ENCODE data around the gene FBXW12.

GRCh38 chr3:48418651-48419050, 46.6 kb downstream of the FBXW12 start:
- no peak for TF ChIP-seq CTCF (IDR thresholded peaks at IDR 0.05)
- TF ChIP-seq POLR2A (IDR thresholded peaks at IDR 0.05): no peak
